NT2/D1 (cell line): ENCODE results near the gene GSG1L2.

ENCODE experiments used
- SUZ12 ChIP-seq: IDR thresholded peaks from 2 replicates; pipeline ENCODE4 v1.6.1; 2011; ENCODE audit not compliant: insufficient read length, insufficient read depth; ENCODE audit errors: extremely low read depth
- YY1 ChIP-seq: IDR thresholded peaks from 2 replicates; pipeline ENCODE4 v1.6.1; 2011; ENCODE audit not compliant: insufficient read length, insufficient read depth
- ZNF274 ChIP-seq: IDR thresholded peaks from 2 replicates; pipeline ENCODE4 v1.6.1; 2011; ENCODE audit warnings: mild to moderate bottlenecking, low read depth, low read length

GRCh38 chr17:9845306-9845705, 23.4 kb upstream of the GSG1L2 start:
- TF ChIP-seq ZNF274 (no peak), YY1 (no peak), SUZ12 (no peak)
